HG03469 (cell line): ENCODE data around the gene VSNL1.

ENCODE experiments used
- ATAC-seq: cut with Tn5 transposase; IDR thresholded peaks from one replicate; pipeline ENCODE4 v1.9.1; 2021; ENCODE audit warnings: mild to moderate bottlenecking, moderate library complexity, moderate number of reproducible peaks; ENCODE audit not compliant: unreplicated experiment

The VSNL1 gene

DNA sequence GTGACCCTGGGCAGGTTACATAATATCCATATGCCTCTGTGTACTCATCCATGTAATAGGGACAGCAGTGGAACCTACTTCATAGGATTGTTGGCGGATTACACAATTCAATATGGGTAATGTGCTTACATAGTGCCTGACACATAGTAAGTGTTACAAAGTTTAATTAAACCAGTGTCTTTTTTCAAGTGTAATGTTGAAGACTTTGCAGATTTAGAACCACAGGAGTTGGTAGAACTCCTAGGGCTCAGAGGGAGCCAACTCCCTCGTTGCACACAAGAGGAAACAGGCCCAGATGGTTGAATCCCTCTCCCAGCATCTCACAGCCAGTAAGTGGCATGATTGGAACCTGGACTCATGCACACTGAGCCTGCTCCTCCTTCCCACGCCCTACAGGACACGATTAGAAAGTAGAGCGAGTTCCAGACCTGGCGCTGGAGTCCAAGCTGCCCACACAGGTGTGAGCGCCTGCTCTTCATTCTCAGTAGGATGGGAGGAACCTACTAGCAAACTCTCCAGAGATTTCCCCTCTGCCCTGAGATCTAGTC is 97.8 kb downstream of the VSNL1 start:
- no peak for ATAC-seq

- no peak for ATAC-seq
Measured at GRCh38 chr2:17640406-17640805, 99.9 kb downstream of the VSNL1 start.

DNA sequence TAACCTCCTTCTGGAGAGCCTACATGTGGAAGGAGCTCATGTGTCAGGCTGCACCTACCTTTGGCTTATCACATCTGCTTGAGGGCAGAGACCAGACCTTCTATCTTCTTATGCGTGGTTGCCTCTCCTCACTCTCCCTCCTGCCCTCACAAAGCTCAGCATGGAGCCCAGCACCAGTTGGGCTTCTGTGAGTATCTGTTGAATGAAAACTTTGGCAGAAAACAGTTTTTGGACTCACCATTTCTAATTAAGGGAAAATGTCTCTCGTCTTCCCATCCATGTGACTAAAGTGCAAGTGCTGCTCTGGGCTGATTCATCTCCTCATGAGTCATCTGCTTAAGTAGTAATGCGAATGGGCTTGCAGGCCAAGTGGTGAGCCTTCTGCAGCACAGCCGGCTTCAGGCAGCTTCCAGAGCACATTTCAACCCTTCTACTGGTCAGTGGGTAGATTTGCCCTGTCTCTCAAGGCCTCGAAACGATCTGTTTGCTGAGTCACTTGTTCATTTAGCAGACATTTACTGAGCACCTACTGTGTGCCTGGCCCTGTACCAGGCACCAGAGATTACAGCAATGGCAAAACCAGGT is 102.6 kb downstream of the VSNL1 start:
- ATAC-seq: no peak

- ATAC-seq: no peak
Measured at GRCh38 chr2:17644997-17645720, 104.7 kb downstream of the VSNL1 start.

DNA sequence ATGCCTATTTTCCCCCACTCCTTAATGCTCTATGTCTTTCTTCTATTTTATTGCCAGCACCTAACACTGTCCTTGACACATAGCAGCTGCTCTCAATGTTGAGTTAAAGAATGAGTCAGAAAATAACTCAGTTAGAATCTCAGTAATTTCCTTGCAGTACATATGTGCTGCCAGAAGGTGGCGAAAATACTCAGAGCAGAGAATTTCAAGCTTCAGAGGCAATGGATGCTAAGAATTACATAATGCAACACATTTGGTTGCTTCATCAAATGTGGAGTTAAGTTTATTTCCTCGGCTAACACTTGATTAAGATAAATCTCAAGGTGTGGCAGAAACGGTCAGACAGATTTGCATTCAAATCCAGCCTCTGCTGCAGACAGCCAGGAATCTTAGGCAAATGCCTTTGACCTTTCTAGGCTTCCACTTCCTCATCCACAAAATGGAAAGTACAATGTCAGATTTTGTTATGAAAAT is 105.6 kb downstream of the VSNL1 start:
- peak; percentile 90 for ATAC-seq

GRCh38 chr2:17646838-17647701 is 106.6 kb downstream of the VSNL1 start:
- ATAC-seq: no peak

- ATAC-seq: no peak
Measured at GRCh38 chr2:17648581-17648980, 108.1 kb downstream of the VSNL1 start.

- no peak for ATAC-seq
Measured at GRCh38 chr2:17649026-17649425, 108.5 kb downstream of the VSNL1 start.

- ATAC-seq: no peak
Measured at GRCh38 chr2:17652681-17653394, 112.3 kb downstream of the VSNL1 start.

GRCh38 chr2:17657759-17658158 is 117.3 kb downstream of the VSNL1 start:
- ATAC-seq: no peak

DNA sequence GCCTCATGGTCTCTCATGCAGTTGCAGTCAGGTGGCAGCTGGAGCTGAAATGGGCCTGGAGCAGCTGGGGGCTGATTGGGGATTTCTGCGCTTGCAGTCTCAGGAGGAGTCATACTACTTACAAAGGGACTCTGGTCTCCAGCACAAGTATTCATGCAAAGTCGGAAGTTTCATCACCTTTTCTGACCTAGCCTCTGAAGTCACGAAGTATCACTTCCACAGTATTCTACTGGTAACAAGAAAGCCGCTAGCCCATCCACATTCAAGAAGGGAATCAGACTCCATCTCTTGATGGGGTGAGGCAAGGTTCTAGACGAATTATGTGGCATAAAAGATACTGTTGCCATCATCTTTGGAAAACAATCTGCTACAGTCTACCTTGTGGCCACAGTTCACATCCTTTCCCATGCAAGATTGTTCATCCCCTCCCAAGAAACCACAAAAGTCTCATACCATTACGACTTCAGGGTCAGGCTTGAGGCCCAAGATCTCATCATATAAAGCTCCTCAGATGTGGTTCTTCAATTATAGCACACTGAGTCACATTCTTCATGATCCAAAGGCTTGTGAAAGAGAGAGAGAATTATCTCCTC is 117.9 kb downstream of the VSNL1 start:
- ATAC-seq: peak; percentile 57

DNA sequence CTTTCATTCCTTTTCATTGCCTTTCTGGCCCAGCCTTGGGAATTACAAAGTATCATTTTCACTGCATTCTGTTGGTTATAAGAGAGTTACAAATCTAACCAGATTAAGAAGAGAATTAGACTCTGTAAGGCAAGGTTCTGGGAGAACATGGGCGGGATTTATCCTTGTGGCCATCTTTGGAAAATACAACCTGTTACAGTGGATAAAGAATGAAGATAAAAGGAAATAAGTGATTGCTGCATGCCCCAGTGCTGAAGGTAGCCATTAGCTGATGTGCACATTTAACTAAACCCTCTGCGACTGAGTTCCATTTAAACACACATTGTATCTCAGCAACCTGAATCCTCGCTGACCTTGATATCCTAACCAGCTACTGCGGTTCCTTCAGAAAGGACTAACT is 119.7 kb downstream of the VSNL1 start:
- ATAC-seq: no peak

- no peak for ATAC-seq
Measured at GRCh38 chr2:17661460-17661859, 121.0 kb downstream of the VSNL1 start.

- ATAC-seq: no peak
Measured at GRCh38 chr2:17662723-17663122, 122.2 kb downstream of the VSNL1 start.

DNA sequence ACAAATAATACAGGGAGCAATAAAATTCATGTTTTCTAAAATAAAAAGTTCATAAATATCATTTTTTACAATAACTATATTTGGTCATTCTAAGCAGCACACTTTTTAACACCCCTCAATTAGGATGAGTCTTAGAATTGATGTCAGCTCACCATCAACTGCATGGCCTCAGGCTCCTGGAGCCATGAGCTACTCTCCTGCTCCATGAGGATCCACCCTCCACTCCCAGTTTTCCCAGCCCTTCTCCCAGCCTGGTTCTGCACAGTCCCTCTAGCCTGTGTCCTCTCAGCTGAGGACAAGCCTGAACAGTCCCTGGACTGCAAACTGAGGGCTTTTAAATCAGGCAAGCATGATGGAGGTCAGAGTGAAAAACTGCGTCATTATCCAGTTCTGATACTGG is 124.0 kb downstream of the VSNL1 start:
- no peak for ATAC-seq

GRCh38 chr2:17667898-17668297 is 127.4 kb downstream of the VSNL1 start:
- no peak for ATAC-seq

DNA sequence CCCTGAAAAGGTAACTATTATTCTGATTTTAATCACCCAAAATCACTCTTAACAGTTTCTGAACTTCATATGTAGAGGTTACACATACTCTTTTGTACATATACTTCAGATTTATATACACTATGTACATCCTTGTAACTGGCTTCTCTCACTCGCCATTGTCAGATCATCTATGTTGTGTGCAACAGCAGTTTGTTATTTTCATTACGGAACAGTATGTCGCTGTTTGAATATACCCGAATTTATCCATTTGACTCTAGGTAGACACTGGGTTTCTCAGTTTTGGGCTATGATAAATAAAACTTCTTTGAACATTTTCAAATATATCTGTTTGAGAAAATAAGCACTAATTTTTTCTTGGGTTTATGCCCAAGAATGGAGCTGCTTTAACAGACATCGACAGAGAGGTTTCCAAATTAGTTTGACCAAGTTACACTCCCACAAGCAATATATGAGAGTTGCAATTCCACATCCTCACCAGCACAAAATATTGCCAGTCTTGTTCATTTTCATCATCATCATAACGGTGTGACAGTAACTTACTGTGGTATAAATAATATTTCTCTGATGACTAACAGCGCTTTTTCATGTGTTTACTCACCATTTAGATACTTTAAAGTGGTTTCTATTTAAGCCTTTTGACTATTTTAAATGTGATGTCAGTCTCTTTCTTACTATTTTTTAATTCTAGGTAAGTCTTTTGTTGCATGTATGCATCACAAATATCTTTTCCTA is 132.3 kb downstream of the VSNL1 start:
- no peak for ATAC-seq

DNA sequence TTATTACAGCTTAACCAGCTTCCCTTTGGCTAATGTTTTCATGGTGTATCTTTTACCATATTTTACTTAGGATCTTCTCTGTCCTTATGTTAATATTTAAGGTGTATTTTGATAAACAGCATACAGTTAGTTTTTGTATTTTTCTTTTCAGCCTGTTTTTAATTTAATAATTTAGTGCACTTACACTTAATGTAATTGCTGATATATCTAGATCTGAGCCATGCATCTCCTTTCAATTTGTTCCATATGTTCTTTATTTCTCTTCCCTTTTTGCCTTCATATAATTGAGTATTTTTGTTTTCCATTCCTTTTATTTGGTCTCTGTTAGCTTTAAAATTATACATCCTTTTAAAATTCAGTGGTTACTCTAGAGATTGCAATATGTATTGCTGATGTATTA is 134.3 kb downstream of the VSNL1 start:
- ATAC-seq: no peak

GRCh38 chr2:17680119-17680518 is 139.6 kb downstream of the VSNL1 start:
- ATAC-seq: no peak
